ENCODE measurements around the gene NEK2.

- TF ChIP-seq CTCF (CRISPR knock-in tag; IDR thresholded peaks at IDR 0.05), result no peak
- TF ChIP-seq NCOA2 (CRISPR knock-in tag; IDR thresholded peaks at IDR 0.05), result no peak
- TF ChIP-seq POLR2A (IDR thresholded peaks at IDR 0.05; ENCODE audit: insufficient read depth in 1 of 2, low read depth in 2 of 2, low read length in 2 of 2), result no peak
- no peak for TF ChIP-seq SRSF1 (optimal IDR thresholded peaks at IDR 0.05; ENCODE audit: low read depth, low read length)
- TF ChIP-seq UBTF (CRISPR knock-in tag; IDR thresholded peaks at IDR 0.05), result no peak
Observed at GRCh38 chr1:211612786-211613107, 62.7 kb downstream of the NEK2 start.

Measured in HepG2 (cell line).